Upper lobe of left lung (tissue), 4 donors: ENCODE results near the gene BICRAL.

Experiments
- POLR2A ChIP-seq, 4 donors: fragments of 450-650 bp; IDR thresholded peaks; one replicate each; pipeline ENCODE4 v1.5.1; 2016 to 2017; ENCODE audit warnings: antibody characterized with exemption in 4 of 4, mild to moderate bottlenecking in 2 of 4
- TF ChIP-seq, protein P1 (sequence below), 6 experiments: fragments of 450-650 bp in 4 of 6; fragments of 200-600 bp in 2 of 6; sonication (generic) in 2 of 6; IDR thresholded peaks; one replicate each; pipeline ENCODE4 v1.5.1; 2016 to 2019; ENCODE audit warnings: antibody characterized with exemption in 6 of 6

DNA sequence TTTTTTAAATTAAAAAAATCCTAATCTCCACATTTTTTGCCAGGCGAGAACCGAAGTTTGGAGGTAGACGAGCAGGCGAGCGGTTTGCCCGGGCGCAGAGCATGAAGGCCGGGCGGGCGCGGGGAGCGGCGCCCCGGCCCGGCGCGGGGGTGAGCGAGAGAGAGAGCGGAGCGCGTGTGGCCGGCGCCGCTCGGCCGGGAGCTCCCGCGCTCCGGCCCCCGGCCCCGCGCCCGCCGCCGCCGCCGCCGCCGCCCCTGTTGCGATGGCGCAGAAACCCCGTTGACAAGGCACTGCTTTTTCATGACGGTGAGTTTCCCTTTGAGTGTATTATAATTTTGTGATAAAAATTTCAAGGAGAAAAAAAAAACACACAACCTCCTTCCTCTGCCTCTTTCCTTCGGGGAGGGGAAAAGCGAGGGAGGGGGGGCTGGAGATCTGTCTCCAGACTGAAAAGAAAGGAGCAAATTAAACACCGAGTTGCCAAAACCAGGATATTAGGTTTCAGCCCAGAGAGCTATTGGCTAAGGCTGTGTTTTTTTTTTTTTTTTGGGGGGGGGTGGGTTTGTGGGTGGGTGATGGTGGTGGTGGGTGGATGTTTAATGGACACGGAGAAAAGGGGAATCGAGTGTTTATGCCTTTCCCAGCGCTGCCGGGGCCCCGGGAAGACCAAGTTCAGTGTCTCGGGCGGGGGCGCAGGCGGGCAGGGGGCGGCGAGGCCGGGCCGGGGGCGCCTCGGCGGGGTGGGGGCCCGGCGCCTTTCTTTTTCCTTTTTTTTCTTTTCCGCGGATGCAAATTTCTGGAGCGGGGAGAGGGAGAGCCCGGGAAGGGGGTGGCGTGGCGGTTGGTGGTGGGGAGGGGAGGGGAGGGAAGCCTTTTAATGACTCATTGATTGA, at the start of gene BICRAL:
- TF ChIP-seq POLR2A (IDR thresholded peaks at IDR 0.05), result peak in 1 of 4 donors; percentile 29
- TF ChIP-seq, protein P1, sequence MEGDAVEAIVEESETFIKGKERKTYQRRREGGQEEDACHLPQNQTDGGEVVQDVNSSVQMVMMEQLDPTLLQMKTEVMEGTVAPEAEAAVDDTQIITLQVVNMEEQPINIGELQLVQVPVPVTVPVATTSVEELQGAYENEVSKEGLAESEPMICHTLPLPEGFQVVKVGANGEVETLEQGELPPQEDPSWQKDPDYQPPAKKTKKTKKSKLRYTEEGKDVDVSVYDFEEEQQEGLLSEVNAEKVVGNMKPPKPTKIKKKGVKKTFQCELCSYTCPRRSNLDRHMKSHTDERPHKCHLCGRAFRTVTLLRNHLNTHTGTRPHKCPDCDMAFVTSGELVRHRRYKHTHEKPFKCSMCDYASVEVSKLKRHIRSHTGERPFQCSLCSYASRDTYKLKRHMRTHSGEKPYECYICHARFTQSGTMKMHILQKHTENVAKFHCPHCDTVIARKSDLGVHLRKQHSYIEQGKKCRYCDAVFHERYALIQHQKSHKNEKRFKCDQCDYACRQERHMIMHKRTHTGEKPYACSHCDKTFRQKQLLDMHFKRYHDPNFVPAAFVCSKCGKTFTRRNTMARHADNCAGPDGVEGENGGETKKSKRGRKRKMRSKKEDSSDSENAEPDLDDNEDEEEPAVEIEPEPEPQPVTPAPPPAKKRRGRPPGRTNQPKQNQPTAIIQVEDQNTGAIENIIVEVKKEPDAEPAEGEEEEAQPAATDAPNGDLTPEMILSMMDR (IDR thresholded peaks at IDR 0.05), result no peak
